Skin epidermis (tissue), 12 donors: Measurements from ENCODE around the gene TKT.

Experiments
- H3K27ac ChIP-seq, 21 experiments: fragments of 200-600 bp; sonication (generic) in 11 of 21; one replicate each; pipeline ENCODE4 v1.5.0; 2020; ENCODE audit warnings: mild to moderate bottlenecking in 3 of 21, inconsistent platforms in 2 of 21, moderate library complexity in 2 of 21
- H3K4me3 ChIP-seq, 7 experiments: fragments of 200-600 bp; sonication (generic) in 2 of 7; one replicate each; pipeline ENCODE4 v1.5.0; 2020; ENCODE audit warnings: inconsistent platforms in 2 of 7, mild to moderate bottlenecking in 2 of 7, moderate library complexity in 1 of 7

Gene TKT

DNA sequence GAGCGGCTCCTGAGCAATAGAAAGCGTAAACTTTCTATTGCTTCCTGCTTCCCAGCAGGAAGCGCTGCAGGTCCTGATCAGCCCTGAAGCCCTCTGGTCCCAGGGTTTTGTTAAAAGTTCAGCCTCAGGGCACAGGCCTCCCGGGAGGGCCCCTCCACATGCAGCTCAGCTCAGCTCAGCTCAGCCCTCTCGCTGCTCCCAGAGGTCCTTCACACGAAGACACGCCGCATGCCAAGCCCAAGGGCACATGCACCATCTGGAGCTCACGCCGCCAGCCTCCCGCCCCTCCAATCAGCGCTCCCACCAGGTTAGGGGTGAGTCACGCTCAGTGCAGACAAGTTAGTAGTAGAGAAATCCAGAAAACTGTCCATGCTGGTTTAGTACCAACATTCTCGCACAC is 12.7 kb downstream of the TKT start:
- H3K27ac ChIP-seq = peak overlapping the region in 7 of 21 experiments; percentile 10 to 63 (median 38)

DNA sequence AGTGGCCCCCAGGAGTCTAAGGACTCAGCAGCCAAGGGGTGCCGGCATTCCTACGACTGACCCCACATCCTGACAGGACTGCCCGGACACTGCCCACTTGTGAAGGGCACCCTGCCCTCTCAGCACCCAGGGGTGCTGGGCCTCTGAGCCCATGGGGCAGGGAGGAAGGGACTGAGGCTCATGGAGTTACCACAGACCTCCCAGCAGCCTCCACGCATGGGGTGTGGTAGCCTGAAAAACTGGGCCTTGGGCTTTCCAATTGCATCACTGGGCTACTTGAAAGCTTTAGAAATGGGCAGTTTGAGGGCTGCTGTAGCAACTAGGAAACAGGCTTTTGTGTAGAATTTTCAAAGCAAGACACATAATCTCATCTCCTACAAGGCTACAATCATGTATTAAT is 13.2 kb downstream of the TKT start:
- Histone ChIP-seq H3K4me3 (no peak overlapping the region), H3K27ac (peak overlapping the region in 6 of 21 experiments; percentile 10 to 63 (median 42))

More for the DNA sequence above, 12.7 kb downstream of the TKT start:
- no peak overlapping the region for H3K4me3 ChIP-seq

DNA sequence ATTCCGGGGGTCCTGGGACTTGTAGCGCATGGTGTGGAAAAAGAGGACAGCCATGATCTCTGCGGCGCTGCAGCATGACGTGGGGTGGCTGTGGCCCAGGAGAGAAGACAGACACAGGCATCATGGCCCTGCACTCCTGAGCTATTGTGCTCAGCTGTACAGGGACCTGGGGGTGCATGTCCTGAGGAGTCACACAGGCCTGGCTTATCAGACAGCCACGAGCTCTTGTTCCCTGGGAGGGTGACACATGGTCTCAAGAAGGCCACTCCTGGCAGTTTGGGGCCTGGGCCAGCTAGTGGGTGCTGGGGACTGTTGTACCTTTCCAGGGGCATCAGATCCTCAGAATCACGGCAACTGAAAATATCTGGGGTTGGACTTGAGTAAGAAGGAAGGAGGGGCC is 13.7 kb downstream of the TKT start:
- Histone ChIP-seq H3K4me3 (no peak overlapping the region), H3K27ac (peak overlapping the region in 3 of 21 experiments; percentile 10 to 47 (median 17))

DNA sequence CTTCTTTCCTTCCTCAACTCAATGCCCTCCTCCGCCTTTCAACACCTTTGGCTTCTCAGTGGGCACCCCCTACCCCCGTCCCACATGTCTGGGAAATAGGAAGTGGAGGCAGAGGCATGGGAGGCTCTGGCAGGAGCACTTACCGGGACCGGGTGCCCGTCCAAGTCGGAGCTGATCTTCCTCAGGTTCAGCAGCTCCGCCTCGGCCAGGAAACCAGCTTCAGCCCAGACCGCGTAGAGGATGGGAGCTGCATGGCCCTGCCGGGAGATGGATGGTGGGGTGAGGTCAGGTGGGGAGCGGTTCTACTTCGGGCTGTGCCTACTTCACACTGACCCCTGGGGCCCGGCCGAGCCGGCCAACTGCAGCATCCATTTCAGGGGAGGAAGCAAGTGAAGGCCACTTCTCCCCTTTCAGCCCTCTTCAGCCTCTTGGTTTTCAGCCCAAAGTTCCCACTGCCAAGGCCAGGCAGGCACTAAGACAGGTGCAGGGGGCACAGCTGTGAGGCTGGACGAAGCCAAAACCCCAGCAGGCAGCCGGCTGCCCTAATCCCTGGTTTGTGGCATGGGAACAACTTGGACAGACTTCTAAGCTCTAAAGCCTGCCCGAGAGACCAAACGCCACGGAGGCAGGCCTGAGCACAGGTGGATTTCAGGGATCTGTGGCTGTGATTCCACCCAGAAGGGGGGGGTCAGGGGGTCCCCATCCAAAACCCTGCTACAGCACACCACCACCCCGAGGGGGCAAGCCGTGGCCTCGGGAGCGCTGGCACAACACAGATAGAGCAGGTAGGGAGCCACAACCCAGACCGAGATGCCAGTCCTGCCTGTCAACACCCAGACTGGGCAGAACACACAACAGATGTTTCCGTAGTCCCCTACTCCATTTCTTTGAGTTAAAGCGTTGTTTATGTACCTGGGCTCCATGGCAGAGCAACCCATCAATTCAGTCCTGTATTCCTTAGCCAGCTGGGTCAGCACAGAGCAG is 14.5 kb downstream of the TKT start:
- peak overlapping the region in 1 of 21 experiments; percentile 10 for H3K27ac ChIP-seq
- no peak overlapping the region for H3K4me3 ChIP-seq

DNA sequence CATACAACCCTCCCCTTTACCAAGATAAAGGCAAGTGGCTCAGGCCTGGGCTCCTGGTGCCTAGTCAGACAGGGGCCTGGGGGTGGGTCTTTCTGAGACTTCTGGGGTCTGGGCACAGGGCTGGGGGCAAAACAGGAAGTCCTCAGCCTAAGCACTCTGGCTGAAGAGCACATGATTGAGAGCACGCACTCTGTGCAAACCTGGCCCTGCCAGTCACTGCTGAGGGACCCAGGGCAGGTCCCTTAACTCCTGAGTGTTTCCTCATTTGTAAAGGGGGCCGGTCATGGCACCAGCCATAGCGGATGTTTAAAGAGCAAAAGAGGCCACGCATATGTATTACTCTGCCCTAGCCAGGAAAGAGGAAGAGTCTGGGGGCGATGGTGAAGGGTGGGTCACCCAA is 16.0 kb downstream of the TKT start:
- Histone ChIP-seq H3K4me3 (no peak overlapping the region), H3K27ac (peak overlapping the region in 5 of 21 experiments; percentile 8 to 64 (median 44))

DNA sequence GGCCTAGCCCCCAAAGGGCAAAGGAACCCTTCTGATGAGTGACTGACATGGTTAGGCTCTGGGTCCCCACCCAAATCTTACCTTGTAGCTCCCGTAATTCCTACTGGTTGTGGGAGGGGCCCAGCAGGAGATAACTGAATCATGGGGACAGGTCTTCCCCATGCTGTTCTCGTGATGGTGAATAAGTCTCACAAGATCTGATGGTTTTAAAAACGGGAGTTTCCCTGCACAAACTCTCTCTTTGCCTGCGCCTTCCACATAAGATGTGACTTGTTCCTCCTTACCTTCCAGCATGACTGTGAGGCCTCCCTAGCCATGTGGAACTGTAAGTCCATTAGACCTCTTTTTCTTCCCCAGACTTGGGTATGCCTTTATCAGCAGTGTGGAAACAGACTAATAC is 16.9 kb downstream of the TKT start:
- H3K27ac ChIP-seq = peak overlapping the region in 9 of 21 experiments; percentile 12 to 70 (median 49)
- no peak overlapping the region for H3K4me3 ChIP-seq

DNA sequence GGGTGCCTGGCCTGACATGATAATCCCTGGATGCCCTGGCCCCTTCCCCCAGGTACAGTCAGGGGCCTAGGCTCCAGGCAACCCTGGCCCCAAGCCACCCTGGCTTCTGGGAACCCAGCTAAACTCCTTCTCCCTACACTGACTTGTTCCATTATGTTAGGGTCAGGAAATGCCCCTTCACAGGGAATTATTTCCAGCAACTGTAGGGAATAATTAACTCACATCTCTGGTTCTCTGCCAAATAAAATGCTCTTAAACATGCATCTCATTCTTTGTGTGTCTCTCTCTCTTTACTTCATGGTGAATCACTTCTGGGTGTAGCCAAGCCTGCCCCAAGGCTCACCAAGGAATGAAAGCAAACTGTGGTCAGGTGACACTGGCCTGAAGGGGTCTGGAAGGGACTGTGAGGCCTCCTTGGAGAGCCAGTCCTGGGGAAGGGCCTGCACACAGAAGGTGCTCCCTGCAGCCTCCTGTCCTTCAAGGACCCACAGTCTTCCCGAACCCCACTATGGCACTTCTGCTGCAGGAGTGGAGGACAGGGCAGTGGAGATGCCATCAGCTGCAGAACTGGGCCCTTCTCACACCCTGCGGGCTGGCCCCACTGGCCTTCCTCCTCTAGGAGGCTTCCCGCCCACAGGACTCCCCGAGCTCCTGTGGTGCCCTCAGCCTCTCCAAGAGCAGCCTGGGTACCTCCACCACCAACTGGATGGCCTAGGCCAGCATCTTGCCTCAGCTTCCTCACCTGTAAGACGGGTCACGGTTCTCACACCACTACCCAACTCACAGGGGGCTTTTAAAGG is 17.6 kb downstream of the TKT start:
- Histone ChIP-seq H3K27ac (peak overlapping the region in 12 of 21 experiments; percentile 12 to 70 (median 46)), H3K4me3 (no peak overlapping the region)

DNA sequence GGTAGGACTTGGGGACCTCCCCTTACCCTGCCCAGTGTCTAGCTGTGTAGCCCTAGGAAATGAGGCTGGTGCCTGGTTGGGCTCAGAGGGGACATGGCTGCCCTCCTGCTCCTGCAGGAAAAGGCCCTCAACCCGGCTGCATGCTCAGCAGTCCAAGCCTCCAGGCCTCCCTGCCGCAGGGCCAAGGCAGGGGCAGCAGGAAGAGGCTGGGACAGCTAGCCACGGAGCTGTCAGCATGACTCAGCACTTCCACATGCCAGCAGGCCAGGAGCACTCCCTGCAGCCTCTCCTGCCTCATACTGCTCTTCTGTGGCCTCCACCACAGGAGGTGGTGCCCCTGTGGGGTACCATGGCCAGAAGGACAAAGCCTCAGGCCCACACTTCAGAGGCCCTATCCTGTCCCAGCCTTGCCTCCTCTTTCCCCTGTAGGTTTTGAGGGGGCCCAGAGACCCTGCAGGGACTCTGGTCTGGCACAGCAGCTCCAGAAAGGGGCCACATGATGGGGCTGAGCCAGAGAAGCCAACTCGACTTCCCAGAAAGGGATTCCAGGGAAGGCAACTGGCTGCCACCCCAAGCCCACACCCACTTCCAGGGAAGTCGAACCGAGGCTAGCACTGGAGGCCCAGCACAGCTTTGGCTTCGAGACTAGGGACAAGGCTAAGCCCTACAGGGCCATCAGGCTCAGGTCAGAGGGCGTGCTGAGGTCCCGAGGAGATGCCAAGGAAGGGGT is 19.5 kb downstream of the TKT start:
- Histone ChIP-seq H3K4me3 (no peak overlapping the region), H3K27ac (peak overlapping the region in 19 of 21 experiments; percentile 6 to 80 (median 55))

DNA sequence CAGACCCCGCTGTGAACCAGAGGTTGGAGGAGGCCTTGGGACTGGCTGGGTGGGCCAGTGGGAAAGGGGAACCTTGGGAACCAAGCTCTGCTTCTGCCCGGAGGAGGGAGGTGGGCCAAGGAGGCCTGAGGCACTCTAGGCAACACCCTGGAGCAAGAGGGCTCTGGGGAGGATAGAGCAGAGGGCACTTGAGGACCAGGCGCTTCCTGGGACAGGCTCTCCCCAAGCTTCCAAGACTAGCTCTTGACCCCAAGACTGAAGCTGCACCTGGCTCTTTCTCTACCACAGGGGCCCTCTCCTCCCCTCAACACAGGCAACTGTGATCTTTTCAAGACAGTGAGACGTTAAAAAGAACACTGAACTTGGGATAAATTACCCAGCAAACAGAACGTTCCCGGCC is 20.3 kb downstream of the TKT start:
- no peak overlapping the region for H3K4me3 ChIP-seq
- peak overlapping the region in 5 of 21 experiments; percentile 25 to 74 (median 65) for H3K27ac ChIP-seq

DNA sequence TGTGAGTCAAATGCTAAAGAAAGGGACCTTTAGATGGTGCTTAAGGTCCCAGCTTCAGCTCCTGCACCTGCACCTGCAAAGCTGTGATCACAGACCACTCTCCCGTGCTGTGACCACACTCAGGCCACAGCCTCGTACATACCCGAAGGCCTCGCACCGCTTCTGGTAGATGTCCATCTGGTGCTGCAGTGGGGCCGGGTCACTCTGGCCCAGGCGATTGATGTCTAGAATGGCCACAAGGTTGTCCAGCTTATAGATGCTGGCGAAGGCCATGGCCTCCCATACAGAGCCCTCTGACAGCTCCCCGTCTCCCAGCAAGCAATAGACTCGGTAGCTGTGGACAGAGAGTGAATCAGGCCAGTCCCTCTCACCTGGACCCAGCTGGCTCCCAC is 21.0 kb downstream of the TKT start:
- no peak overlapping the region for H3K27ac ChIP-seq
- no peak overlapping the region for H3K4me3 ChIP-seq

DNA sequence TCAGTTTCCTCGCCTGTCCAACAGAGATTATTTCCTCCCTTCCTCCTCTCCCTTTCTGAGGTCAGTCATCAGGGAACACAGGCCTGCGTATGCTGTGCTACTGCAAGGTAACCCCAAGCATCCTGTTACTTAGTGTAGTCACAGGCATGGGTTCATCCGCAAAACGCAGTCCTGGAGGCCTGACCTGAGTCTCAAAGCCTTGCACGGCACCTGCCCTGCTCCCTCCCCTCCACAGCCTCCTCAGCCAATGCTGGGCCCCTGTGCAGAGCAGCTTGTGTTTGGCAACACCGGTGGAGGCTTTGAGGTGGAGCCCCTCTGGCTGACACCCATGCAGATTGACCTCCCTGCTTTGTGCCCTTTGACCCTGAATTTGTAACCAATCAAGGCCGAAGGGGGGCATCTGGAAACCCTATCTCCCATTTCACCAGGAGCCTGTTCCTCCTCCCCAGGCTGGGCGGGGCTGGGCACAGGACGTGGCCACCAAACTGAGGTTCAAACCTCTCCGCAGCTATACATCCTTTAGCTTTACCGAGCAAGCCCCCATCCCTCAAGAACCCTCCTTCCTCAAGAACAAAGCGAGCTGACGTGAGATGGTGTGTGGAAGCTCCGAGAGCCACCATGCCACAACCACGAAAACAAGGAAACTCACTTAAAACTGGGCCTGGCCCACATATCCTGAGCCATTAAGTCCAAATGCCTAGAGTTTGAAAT is 21.5 kb downstream of the TKT start:
- Histone ChIP-seq H3K4me3 (no peak overlapping the region), H3K27ac (no peak overlapping the region)

DNA sequence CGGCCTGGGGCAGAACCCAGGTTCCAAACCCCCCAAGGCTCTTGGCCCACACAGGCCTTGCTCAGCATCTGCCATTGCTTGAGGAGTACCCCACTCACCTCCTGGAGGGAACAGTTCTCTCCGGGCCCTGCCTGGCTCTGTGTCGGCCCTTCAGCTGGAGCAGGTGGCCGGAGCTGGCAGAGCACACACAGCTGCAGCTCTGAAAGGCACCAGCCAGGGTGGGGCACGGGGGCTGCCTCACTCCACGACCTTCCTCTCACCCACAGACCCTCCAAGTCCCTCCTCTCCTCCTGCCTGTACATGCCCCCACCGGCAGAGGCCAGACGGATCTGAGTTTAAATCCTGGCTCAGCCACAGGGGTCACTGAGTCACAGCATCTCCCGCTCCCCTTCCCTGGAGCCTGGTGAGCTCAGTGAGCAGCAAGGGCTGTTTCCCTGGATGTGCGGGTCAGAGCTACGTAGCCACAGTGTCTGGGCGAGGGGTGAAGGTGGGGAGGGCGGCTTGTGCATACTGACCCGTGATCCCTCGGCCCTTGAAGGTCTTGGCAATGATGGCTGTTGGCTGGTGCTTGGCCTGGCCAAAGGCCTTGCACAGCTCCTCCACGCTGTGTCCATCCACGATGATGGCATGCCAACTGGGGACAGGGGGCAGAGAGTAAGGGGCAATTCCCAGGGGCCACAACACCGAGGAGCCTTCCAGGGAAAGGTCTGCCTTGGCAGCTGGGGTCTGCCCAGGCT is 23.0 kb downstream of the TKT start:
- Histone ChIP-seq H3K4me3 (no peak overlapping the region), H3K27ac (peak overlapping the region in 1 of 21 experiments; percentile 42)

DNA sequence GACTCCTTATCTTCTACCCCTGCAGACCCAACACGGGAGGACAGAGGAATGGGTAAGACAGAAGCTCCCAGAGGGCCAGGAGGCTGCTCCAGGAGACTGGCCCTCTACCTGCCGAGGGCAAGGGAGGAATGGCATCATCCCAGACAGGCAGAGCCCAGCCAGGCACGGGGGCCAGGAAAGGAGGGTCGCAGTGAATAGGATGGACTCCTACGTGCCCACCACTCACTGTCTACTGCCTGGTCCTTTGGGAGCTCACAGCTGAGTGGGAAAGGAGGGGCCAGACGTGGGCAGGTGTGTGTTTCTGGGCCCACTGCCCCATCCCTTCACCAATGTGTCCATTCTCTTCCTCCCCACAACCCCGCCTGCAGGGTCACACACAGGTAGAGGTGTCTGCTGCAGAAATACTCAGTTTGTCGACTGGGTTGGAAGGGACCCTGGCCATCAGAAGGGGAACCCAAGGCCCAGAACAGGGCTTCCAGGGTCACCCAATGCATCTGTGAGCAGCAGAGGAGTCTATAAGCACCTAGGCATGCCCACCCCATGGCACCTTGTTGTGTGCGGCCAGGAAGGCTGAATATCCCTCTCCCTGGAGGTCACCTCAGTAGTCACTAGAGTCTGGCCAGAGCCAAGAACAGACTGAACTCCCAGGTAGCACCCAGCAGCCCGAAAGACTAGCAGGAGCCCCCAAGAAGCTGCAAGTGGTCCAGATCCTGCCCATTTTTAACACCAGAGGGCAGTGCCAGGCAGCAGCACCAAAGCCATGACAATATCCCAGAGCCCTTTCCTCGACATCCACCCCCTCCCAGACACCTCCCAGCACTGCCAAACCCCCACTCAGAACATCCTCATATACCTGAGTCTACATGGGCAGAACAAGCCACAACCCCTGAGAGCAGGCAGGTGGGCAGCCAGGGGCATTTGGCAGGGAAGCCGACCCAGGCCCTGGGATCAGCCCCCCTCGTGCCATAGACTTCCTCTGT is 24.0 kb downstream of the TKT start:
- H3K4me3 ChIP-seq = no peak overlapping the region
- H3K27ac ChIP-seq = peak overlapping the region in 1 of 21 experiments; percentile 42

DNA sequence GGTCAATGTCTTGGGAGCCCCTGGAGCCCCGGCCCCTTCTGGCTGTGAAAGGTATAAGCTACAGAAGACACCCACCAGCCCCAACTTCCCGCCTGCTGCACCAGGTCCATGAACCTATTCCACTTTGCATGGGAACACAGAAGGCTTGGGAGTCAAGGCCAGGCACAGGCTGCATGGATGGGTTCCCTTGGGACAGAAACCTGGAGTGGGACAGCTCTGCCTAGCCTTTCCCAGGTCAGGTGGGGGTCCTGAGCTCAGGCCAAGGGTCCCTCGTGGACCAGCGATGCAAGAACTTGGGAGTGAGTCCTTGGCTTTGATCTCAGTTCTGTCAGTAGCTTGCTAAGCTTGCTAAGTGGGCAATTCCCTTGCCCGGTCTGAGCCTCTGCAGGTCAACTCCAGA is 25.0 kb downstream of the TKT start:
- Histone ChIP-seq H3K4me3 (no peak overlapping the region), H3K27ac (no peak overlapping the region)

DNA sequence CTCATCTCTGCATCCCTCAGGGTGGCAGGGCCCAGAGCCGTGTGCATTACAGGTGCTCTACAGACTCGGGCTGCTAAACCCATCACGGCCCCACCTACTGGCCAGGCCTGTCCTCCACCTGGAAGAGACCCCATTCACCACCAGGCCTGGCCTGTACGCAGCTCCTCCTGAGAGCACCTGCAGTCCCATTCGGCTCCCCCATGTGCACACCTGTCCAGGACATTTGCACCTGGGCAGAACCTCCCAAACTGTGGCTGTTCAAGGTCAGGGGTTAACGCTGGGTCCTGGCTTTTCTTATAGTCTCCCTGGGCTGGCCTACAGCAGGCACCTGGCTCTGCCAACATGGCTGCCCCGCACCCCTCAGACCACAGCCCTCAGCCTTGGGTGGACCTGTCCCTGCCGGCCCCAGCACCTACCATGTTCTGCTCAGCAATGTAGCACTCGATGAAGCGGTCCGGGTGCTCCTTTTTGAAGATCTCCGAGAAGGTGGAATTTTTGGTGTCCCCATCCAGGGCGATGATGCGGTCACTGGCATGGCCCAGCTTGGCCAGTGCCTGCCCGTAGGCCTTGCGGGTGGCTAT is 25.7 kb downstream of the TKT start:
- H3K27ac ChIP-seq = no peak overlapping the region
- no peak overlapping the region for H3K4me3 ChIP-seq

DNA sequence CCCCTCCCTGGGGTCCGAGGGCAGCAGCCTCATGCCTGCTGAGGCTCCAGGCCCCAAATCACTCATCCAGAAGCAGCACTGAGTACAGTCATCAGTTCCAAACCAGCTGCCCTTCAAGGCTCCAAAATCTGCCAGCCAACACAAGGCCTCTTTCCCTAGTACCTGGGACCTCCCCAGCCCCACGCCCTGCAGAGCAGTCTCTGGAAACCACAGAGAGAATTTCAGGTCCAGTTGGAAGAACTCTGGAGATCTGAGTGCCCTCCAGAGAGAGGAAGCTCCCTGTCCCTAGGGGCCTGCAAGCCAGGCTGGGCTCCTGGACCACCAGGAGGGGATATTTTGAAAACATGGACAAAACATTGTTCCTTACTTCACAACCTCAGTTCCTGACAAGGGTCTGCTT is 26.2 kb downstream of the TKT start:
- Histone ChIP-seq H3K27ac (no peak overlapping the region), H3K4me3 (no peak overlapping the region)

DNA sequence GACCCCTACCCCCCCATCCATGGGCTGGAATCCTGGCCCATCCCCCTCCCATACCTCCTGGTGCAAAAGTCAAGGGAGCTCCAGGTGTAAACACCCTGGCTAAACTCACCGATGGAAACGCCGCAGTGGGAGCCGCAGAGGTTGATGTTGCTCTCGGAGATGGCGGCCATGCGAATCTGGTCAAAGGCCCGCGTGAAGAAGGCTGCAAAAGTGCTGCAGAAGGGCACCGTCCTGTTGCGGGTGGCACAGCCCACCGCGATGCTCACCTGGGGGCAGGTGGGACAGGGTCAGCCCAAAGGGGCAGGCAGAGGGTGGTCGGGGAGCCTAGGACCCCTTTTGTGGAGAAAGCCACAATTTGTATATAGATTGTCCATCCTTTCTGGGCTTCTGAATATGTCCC is 26.7 kb downstream of the TKT start:
- no peak overlapping the region for H3K4me3 ChIP-seq
- H3K27ac ChIP-seq = no peak overlapping the region
